AG09309 (cell line): ENCODE measurements around the gene VEPH1.

Source experiments
- DNase-seq: peaks from one replicate; pipeline ENCODE4 v3.0.0-alpha.2; 2010; ENCODE audit warnings: low read depth
- H3K4me3 ChIP-seq: 2 replicates; pipeline ENCODE4 v1.5.1; 2011; ENCODE audit warnings: mild to moderate bottlenecking, low read depth, low read length, moderate library complexity; ENCODE audit not compliant: control insufficient read depth
- CTCF ChIP-seq: IDR thresholded peaks from 2 replicates; pipeline ENCODE4 v1.5.1; 2011; ENCODE audit warnings: mild to moderate bottlenecking, low read depth, low read length, inconsistent platforms; ENCODE audit not compliant: insufficient read depth, control insufficient read depth; ENCODE audit errors: missing control alignments

Gene VEPH1

GRCh38 chr3:157523814-157524213, 20.6 kb upstream of the VEPH1 start:
- no peak overlapping the region for H3K4me3 ChIP-seq
- no peak for TF ChIP-seq CTCF
- DNase-seq: no peak

- no peak for DNase-seq
- no peak for TF ChIP-seq CTCF
- no peak overlapping the region for H3K4me3 ChIP-seq
These were observed 19.4 kb upstream of the VEPH1 start for GRCh38 chr3:157522648-157523047.

GRCh38 chr3:157520485-157521150, 17.4 kb upstream of the VEPH1 start:
- no peak for TF ChIP-seq CTCF
- H3K4me3 ChIP-seq: no peak overlapping the region
- peak; percentile 47 for DNase-seq

GRCh38 chr3:157518881-157519280, 15.7 kb upstream of the VEPH1 start:
- H3K4me3 ChIP-seq: no peak overlapping the region
- no peak for TF ChIP-seq CTCF
- DNase-seq: no peak

- no peak for TF ChIP-seq CTCF
- H3K4me3 ChIP-seq: no peak overlapping the region
- no peak for DNase-seq
These were observed 13.7 kb upstream of the VEPH1 start for GRCh38 chr3:157516928-157517327.

GRCh38 chr3:157515398-157515797, 12.2 kb upstream of the VEPH1 start:
- no peak for TF ChIP-seq CTCF
- DNase-seq: no peak
- no peak overlapping the region for H3K4me3 ChIP-seq
